WERI-Rb-1 (cell line): ENCODE results near the gene CFHR2.
"Not testable (repeated sequence)": the region's sequence is repeated elsewhere in the genome, so short reads cannot be mapped to it uniquely, and the experiment has no call there.

Experiments
- DNase-seq: peaks from one replicate; pipeline ENCODE4 v3.0.0-alpha.2; 2020
- H3K27ac ChIP-seq: fragments of 250-450 bp; sonication (Bioruptor Pico); 2 replicates; pipeline ENCODE4 v1.5.1; 2020; ENCODE audit warnings: mild to moderate bottlenecking, moderate library complexity
- H3K27me3 ChIP-seq: fragments of 250-450 bp; sonication (Bioruptor Pico); 2 replicates; pipeline ENCODE4 v1.5.1; 2021; ENCODE audit warnings: mild to moderate bottlenecking, low read depth, moderate library complexity; ENCODE audit not compliant: insufficient read depth, severe bottlenecking
- H3K36me3 ChIP-seq: fragments of 250-450 bp; sonication (Bioruptor Pico); 2 replicates; pipeline ENCODE4 v1.5.1; 2020; ENCODE audit warnings: mild to moderate bottlenecking, moderate library complexity
- H3K4me3 ChIP-seq: 2 replicates; pipeline ENCODE4 v1.5.1; 2011; ENCODE audit warnings: low read depth, mild to moderate bottlenecking, control low read depth, low read length
- H3K9me3 ChIP-seq: fragments of 250-450 bp; sonication (Bioruptor Pico); 2 replicates; pipeline ENCODE4 v1.5.1; 2021; ENCODE audit warnings: mild to moderate bottlenecking, moderate library complexity; ENCODE audit not compliant: severe bottlenecking
- CTCF ChIP-seq: IDR thresholded peaks from 2 replicates; pipeline ENCODE4 v1.5.1; 2011; ENCODE audit warnings: low read depth, mild to moderate bottlenecking, control low read depth, inconsistent platforms, low read length

CFHR2 gene

GRCh38 chr1:196970182-196970581 lies 26.6 kb downstream of the CFHR2 start:
- Histone ChIP-seq H3K36me3 (no peaks in the 10 kb centered on the region), H3K9me3 (no peaks in the 10 kb centered on the region), H3K27me3 (no peaks in the 10 kb centered on the region), H3K4me3 (no peak overlapping the region), H3K27ac (no peak overlapping the region)
- no peak for DNase-seq
- no peak for TF ChIP-seq CTCF

GRCh38 chr1:196976278-196976677 lies 32.7 kb downstream of the CFHR2 start:
- TF ChIP-seq CTCF, result no peak
- Histone ChIP-seq H3K27ac (no peak overlapping the region), H3K9me3 (no peaks in the 10 kb centered on the region), H3K36me3 (no peaks in the 10 kb centered on the region), H3K27me3 (no peaks in the 10 kb centered on the region), H3K4me3 (no peak overlapping the region)
- DNase-seq, result no peak

- TF ChIP-seq CTCF, result no peak
- Histone ChIP-seq H3K27ac (no peak within 1 kb of the TSS), H3K4me3 (no peak within 1 kb of the TSS), H3K27me3 (no peaks in the 10 kb centered on the region), H3K9me3 (no peaks in the 10 kb centered on the region), H3K36me3 (no peaks in the 10 kb centered on the region)
- no peak for DNase-seq
Observed at GRCh38 chr1:196977278-196977677, 33.7 kb downstream of the CFHR2 start, which contains the start of gene CFHR5. CFHR5 (plus strand) TSS chr1:196977556; CDS start chr1:196977665, 109 bp downstream.

- no peak for TF ChIP-seq CTCF
- Histone ChIP-seq H3K9me3 (no peaks in the 10 kb centered on the region), H3K36me3 (no peaks in the 10 kb centered on the region), H3K27ac (no peak overlapping the region), H3K4me3 (no peak overlapping the region), H3K27me3 (no peaks in the 10 kb centered on the region)
- no peak for DNase-seq
Observed at GRCh38 chr1:196980859-196981258, 37.3 kb downstream of the CFHR2 start.

GRCh38 chr1:196982247-196982646 lies 38.7 kb downstream of the CFHR2 start:
- H3K36me3 ChIP-seq, result not testable (repeated sequence)

GRCh38 chr1:196991919-196992651 lies 48.5 kb downstream of the CFHR2 start:
- peak; percentile 80 for DNase-seq
- not testable (repeated sequence) for H3K4me3 ChIP-seq, H3K27me3 ChIP-seq, H3K9me3 ChIP-seq, H3K27ac ChIP-seq, H3K36me3 ChIP-seq

More at GRCh38 chr1:196982247-196982646, 38.7 kb downstream of the CFHR2 start:
- not testable (repeated sequence) for DNase-seq, H3K4me3 ChIP-seq, H3K9me3 ChIP-seq, H3K27me3 ChIP-seq, H3K27ac ChIP-seq

- DNase-seq, result no peak
- Histone ChIP-seq H3K27me3 (no peaks in the 10 kb centered on the region), H3K27ac (no peak overlapping the region), H3K4me3 (no peak overlapping the region), H3K9me3 (no peaks in the 10 kb centered on the region), H3K36me3 (no peaks in the 10 kb centered on the region)
- no peak for TF ChIP-seq CTCF
Observed at GRCh38 chr1:196993916-196994315, 50.4 kb downstream of the CFHR2 start.
